ENCODE measurements around the gene UBR3. TPM values are rescaled to one million over a fixed set of nuclear protein-coding genes. Genes with fewer than 3 reads are reported as not detected.
"Not testable (repeated sequence)": the region's sequence is repeated elsewhere in the genome, so short reads cannot be mapped to it uniquely, and the experiment has no call there.

The UBR3 gene
- total RNA-seq, 1 experiment from 2014 or later = 24.9 TPM

DNA sequence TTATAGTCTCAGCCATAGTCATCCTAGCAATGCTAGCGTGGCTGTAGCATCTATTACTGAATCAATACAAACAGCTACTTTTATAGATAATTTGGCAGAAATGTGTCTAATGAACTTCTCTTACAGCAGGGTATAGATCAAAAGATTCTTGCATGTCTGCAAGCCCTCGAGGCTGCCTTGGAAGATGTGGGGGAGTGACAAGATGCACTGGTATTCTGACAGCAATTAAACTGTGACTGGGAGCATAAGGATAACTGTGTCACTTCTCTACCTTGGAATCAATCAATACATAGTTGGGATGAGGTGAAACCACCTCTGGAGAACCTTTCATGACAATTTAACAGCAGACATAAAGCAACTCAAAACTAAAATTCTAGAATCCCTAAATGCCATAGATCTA lies 291.4 kb downstream of the UBR3 start:
- no peak for DNase-seq (ENCODE audit: low spot score)
- in situ Hi-C loops (cut with HindIII; ENCODE audit: low sequenced_read_pairs) = no loop called here

DNA sequence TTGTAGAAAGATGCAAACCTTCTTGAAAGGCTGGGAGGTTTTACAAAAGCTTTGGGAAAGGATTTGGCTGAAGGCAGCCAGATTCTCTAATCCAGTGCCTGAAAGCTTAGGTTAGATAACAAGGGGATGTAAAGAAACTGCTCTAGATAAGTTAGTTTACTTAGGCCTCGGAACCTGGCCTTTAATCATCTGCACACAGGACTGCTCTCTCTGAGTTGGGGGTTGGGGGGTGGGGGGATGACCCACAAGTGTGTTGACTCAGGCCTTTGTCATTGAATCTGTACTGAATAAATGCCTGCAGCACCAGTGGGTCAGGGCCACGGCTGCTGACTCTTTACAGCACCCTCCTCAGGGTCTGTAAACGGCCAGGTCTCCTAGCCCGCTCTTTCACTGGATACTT lies 292.1 kb downstream of the UBR3 start:
- DNase-seq (ENCODE audit: low spot score); in situ Hi-C loops (cut with HindIII; ENCODE audit: low sequenced_read_pairs): not testable (repeated sequence)

DNA sequence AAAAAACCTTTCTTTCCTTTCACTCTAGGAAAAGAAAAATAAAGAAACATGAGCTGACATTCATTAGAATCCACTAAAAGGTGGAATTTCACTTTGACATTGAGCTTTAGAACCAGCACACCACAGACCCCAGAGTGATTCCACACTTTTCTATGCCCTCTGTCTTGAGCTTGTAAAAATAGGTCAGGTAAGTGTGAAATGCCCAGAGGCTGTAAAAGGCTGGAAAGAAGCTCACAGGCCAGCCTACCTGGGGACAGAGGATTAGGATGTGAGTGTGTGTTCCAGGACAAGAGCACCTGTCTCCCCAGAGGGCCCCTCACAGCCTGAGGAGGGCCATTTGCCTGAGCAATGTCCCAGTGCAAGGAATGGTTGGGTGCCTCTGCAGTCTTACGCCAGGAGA lies 294.4 kb downstream of the UBR3 start:
- in situ Hi-C loops (cut with HindIII; ENCODE audit: low sequenced_read_pairs) = no loop called here
- DNase-seq (ENCODE audit: low spot score) = no peak

DNA sequence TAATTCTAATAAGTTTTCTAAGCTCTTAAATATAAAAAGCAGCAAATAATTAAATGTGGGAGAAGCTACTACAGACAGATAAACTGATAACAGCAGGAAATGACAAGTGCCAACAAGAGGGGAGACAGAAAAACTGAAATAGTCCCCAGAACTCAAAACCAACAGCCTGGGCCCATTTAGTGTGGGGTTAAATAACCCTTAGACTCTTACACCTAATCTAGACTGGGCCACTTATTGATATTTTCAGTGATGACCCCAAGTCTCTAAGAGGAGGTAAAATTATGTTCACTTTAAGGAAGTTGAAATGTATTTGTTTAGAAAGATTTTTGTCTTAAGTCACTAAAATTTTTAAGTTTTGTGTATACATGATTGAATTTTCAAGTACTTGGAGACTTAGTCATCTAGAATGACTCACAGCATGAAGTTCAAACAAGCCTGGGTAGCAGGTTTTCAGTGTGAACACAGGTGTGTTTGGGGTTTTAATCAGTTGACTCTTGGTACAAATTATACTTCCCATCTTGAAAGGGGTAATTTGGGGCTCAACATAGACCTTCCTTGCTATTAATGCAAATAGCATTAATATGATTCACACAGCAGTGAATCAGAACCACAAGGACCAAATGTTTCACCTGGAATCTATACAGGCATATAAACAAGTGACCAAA lies 295.8 kb downstream of the UBR3 start:
- in situ Hi-C loops (cut with HindIII; ENCODE audit: low sequenced_read_pairs) = no loop called here
- no peak for DNase-seq (ENCODE audit: low spot score)

DNA sequence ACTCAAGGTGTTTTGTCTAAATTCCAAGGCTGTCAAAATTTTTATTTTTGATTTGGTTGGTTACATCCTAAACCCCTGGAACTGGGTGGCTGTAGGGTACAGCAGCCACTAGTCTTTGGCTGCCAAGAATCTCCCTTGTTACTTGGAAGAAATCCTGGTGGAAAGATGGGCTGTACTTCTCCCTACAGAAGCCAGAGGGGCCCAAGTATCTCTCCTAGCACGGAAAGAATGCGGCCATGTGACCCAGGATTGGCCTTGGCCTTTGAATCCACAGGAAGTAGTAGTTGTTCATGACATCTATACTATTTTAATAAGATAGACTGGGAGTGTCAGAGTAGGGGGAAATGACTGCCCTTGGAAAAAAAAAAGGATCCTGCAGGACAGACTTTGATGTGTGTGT lies 296.3 kb downstream of the UBR3 start:
- no peak for DNase-seq (ENCODE audit: low spot score)
- in situ Hi-C loops (cut with HindIII; ENCODE audit: low sequenced_read_pairs) = no loop called here

DNA sequence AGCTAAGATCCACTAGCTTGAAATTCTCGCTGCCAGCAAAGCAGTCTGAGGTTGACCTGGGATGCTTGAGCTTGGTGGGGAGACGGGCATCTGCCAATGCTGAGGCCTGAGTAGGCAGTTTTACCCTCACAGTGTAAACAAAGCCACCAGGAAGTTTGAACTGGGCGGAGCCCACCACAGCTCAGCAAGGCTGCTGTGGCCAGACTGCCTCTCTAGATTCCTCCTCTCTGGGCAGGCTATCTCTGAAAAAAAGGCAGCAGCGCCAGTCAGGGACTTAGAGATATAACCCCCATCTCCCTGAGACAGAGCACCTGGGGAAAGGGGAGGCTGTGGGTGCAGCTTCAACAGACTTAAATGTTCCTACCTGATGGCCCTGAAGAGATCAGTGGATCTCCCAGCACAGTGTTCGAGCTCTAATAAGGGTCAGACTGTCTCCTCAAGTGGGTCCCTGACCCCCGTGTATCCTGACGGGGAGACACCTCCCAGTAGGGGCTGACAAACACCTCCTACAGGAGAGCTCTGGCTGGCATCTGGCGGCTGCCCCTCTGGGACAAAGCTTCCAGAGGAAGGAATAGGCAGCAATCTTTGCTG lies 299.0 kb downstream of the UBR3 start:
- in situ Hi-C loops (cut with HindIII; ENCODE audit: low sequenced_read_pairs); DNase-seq (ENCODE audit: low spot score): not testable (repeated sequence)

Other genes starting within 250 kb of the UBR3 start
- 39.5 and 57.5 TPM in 2 replicates for gene PPIG, start 243.1 kb upstream of the UBR3 start, total RNA-seq (2014; rRNA removed; shearing (Covaris generic))
- gene CFAP210, start 133.0 kb upstream of the UBR3 start, total RNA-seq (2014; rRNA removed; shearing (Covaris generic)) = 0.07 TPM in 1 of 2 replicates, not detected in the other
- gene PHOSPHO2, start 133.0 kb upstream of the UBR3 start, total RNA-seq (2014; rRNA removed; shearing (Covaris generic)) = 5.4 and 9.3 TPM in 2 replicates
- 29.4 and 31.7 TPM in 2 replicates for gene KLHL23, start 93.6 kb upstream of the UBR3 start, total RNA-seq (2014; rRNA removed; shearing (Covaris generic))
- gene SSB, start 28.6 kb upstream of the UBR3 start, total RNA-seq (2014; rRNA removed; shearing (Covaris generic)) = 110 and 159 TPM in 2 replicates
- gene METTL5, start 2.5 kb upstream of the UBR3 start, total RNA-seq (2014; rRNA removed; shearing (Covaris generic)) = 85.8 and 87.3 TPM in 2 replicates